DND-41 (cell line): ENCODE measurements around the gene DDX25.

Experiments
- ATAC-seq: fragments of 200-7000 bp; cut with Tn5 transposase; 3 replicates; pipeline ENCODE4 v1.9.1; 2021; ENCODE audit warnings: low read depth; ENCODE audit not compliant: insufficient read depth
- DNase-seq: peaks from one replicate; pipeline ENCODE4 v3.0.0-alpha.2; 2020
- H2AFZ ChIP-seq: 2 replicates; pipeline ENCODE4 v1.6.0; 2012; ENCODE audit warnings: low read depth, low read length
- H3K27ac ChIP-seq: 2 replicates; pipeline ENCODE4 v1.5.1; 2012; ENCODE audit warnings: low read length, inconsistent platforms
- H3K27me3 ChIP-seq: fragments of 200-600 bp; sonication (generic); 2 replicates; pipeline ENCODE4 v1.6.0; 2012; ENCODE audit warnings: low read length, mild to moderate bottlenecking, inconsistent platforms; ENCODE audit not compliant: insufficient read depth, poor library complexity
- H3K36me3 ChIP-seq: 2 replicates; pipeline ENCODE4 v1.5.1; 2012; ENCODE audit warnings: low read length, inconsistent platforms; ENCODE audit not compliant: insufficient read depth
- H3K4me1 ChIP-seq: 2 replicates; pipeline ENCODE4 v1.5.1; 2012; ENCODE audit warnings: mild to moderate bottlenecking, low read length; ENCODE audit not compliant: insufficient read depth
- H3K4me2 ChIP-seq: 2 replicates; pipeline ENCODE4 v1.6.0; 2012; ENCODE audit warnings: mild to moderate bottlenecking, moderate library complexity, low read length, inconsistent platforms; ENCODE audit not compliant: insufficient read depth
- H3K4me3 ChIP-seq, 2 experiments: fragments of 200-600 bp in 1 of 2; shearing (Covaris generic) in 1 of 2; 2 replicates each; pipeline ENCODE4 v1.5.1; 2012 to 2016; ENCODE audit warnings: inconsistent platforms in 2 of 2, low read length in 2 of 2, mild to moderate bottlenecking in 2 of 2, low read depth in 1 of 2, moderate library complexity in 1 of 2
- H3K79me2 ChIP-seq: 2 replicates; pipeline ENCODE4 v1.6.0; 2012; ENCODE audit warnings: low read length, inconsistent platforms; ENCODE audit not compliant: insufficient read depth
- H3K9ac ChIP-seq: 2 replicates; pipeline ENCODE4 v1.6.0; 2012; ENCODE audit warnings: low read depth, mild to moderate bottlenecking, inconsistent platforms, low read length, moderate library complexity
- H3K9me3 ChIP-seq: 2 replicates; pipeline ENCODE4 v1.5.1; 2012; ENCODE audit warnings: low read length, moderate library complexity, mild to moderate bottlenecking, inconsistent platforms; ENCODE audit not compliant: insufficient read depth, severe bottlenecking
- H4K20me1 ChIP-seq: 2 replicates; pipeline ENCODE4 v1.6.0; 2012; ENCODE audit warnings: low read length; ENCODE audit not compliant: insufficient read depth
- EZH2 ChIP-seq: IDR thresholded peaks from 3 replicates; pipeline ENCODE4 v1.6.1; 2012; ENCODE audit warnings: borderline replicate concordance, low read depth, mild to moderate bottlenecking, moderate library complexity, low read length, inconsistent platforms; ENCODE audit not compliant: severe bottlenecking
- TF ChIP-seq, protein P1 (sequence below): IDR thresholded peaks from 2 replicates; pipeline ENCODE4 v1.5.1; 2012; ENCODE audit warnings: borderline replicate concordance, low read length, moderate library complexity, mild to moderate bottlenecking; ENCODE audit not compliant: poor library complexity, severe bottlenecking; ENCODE audit errors: extremely low read depth

The DDX25 gene

DNA sequence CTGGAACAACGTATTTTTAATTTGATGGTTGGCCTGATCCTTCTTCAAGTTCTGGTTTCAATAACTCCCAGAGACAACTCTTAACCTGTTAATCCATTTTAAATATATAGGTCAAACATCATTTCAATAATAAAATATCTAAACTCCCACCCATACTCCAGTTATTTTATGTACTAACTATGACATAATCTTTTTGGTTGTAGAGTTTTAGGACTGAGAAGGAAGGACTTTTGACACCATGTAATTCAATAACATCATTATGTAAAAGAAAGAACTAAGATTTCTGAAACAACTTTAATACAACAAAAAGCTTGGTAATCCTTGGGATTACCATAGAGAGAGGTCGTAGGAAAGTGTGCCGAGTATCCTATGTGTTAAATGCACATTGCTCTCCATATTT, 73.0 kb downstream of the DDX25 start:
- TF ChIP-seq, protein P1, sequence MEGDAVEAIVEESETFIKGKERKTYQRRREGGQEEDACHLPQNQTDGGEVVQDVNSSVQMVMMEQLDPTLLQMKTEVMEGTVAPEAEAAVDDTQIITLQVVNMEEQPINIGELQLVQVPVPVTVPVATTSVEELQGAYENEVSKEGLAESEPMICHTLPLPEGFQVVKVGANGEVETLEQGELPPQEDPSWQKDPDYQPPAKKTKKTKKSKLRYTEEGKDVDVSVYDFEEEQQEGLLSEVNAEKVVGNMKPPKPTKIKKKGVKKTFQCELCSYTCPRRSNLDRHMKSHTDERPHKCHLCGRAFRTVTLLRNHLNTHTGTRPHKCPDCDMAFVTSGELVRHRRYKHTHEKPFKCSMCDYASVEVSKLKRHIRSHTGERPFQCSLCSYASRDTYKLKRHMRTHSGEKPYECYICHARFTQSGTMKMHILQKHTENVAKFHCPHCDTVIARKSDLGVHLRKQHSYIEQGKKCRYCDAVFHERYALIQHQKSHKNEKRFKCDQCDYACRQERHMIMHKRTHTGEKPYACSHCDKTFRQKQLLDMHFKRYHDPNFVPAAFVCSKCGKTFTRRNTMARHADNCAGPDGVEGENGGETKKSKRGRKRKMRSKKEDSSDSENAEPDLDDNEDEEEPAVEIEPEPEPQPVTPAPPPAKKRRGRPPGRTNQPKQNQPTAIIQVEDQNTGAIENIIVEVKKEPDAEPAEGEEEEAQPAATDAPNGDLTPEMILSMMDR: no peak
- TF ChIP-seq EZH2: no peak
- Histone ChIP-seq H3K36me3 (no peaks in the 10 kb centered on the region), H3K4me1 (peaks cover 10% of the 10 kb centered on the region; the same call in 1 of the 2 replicates)

DNA sequence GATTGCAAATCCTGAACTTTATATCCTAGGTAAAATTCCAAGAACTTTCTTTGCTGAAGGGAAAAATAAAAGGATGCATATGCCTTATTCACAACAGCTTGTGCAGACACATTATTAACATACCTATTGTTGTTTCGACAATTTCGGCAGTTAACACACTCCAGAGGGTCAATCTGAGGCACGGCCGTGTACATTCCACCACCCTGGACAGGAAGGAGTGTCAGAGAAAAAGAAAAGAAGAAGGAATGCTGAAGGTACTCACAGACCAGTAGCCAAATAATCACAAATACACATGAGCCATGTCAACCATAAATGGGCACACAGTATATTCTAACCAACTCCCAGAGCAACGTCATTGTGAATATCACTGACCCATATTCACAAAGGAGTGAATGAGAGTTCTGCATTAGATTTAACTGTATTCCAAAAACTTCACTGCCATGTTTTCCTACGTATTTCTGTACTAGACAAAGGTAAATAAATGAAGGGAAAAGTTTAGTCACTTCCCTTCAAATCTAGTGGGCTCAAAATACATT, 73.9 kb downstream of the DDX25 start:
- H3K9me3 ChIP-seq: no peaks in the 10 kb centered on the region
- no peaks in the 10 kb centered on the region for H4K20me1 ChIP-seq
- TF ChIP-seq EZH2: no peak
- TF ChIP-seq, protein P1: no peak
- no peak overlapping the region for H2AFZ ChIP-seq
- peaks cover 10% of the 10 kb centered on the region; the same call in 1 of the 2 replicates for H3K4me1 ChIP-seq
- H3K79me2 ChIP-seq: no peaks in the 10 kb centered on the region
- no peaks in the 10 kb centered on the region for H3K36me3 ChIP-seq
- H3K27ac ChIP-seq: no peak overlapping the region
- no peak overlapping the region for H3K4me2 ChIP-seq
- no peak overlapping the region for H3K9ac ChIP-seq
- DNase-seq: no peak
- no peak overlapping the region for H3K4me3 ChIP-seq
- ATAC-seq: no peak
- H3K27me3 ChIP-seq: no peaks in the 10 kb centered on the region

More for the DNA sequence above, 73.0 kb downstream of the DDX25 start:
- Histone ChIP-seq H4K20me1 (no peaks in the 10 kb centered on the region), H3K9me3 (no peaks in the 10 kb centered on the region), H3K9ac (no peak overlapping the region), H3K27ac (no peak overlapping the region), H2AFZ (no peak overlapping the region), H3K79me2 (no peaks in the 10 kb centered on the region), H3K27me3 (no peaks in the 10 kb centered on the region), H3K4me2 (no peak overlapping the region), H3K4me3 (no peak overlapping the region)
- ATAC-seq (no peak), DNase-seq (no peak)
